Epithelial cell of proximal tubule (primary cell): ENCODE data around the gene ALCAM. TPM values are rescaled to one million over a fixed set of nuclear protein-coding genes. Genes with fewer than 3 reads are reported as not detected.

ENCODE experiments used
- DNase-seq: peaks from one replicate; pipeline ENCODE4 v3.0.0-alpha.2; 2011; ENCODE audit warnings: low read depth
- H3K4me3 ChIP-seq: 2 replicates; pipeline ENCODE4 v1.5.1; 2011; ENCODE audit warnings: low read depth, mild to moderate bottlenecking, low read length
- total RNA-seq: library from RNA; depleted of rRNA; stranded (reverse); fragments of >200 nt; gene quantifications from 2 replicates; pipeline ENCODE4 v1.2.3, GENCODE V29; 2015
- TF ChIP-seq, protein P1 (sequence below): conservative IDR thresholded peaks from 2 replicates; pipeline ENCODE4 v1.5.1; 2012; ENCODE audit warnings: low read depth, mild to moderate bottlenecking, low read length

The ALCAM gene
- total RNA-seq, 1 donor from 2014 or later: 121 TPM

GRCh38 chr3:105511031-105511430, 144.3 kb downstream of the ALCAM start:
- TF ChIP-seq, protein P1, sequence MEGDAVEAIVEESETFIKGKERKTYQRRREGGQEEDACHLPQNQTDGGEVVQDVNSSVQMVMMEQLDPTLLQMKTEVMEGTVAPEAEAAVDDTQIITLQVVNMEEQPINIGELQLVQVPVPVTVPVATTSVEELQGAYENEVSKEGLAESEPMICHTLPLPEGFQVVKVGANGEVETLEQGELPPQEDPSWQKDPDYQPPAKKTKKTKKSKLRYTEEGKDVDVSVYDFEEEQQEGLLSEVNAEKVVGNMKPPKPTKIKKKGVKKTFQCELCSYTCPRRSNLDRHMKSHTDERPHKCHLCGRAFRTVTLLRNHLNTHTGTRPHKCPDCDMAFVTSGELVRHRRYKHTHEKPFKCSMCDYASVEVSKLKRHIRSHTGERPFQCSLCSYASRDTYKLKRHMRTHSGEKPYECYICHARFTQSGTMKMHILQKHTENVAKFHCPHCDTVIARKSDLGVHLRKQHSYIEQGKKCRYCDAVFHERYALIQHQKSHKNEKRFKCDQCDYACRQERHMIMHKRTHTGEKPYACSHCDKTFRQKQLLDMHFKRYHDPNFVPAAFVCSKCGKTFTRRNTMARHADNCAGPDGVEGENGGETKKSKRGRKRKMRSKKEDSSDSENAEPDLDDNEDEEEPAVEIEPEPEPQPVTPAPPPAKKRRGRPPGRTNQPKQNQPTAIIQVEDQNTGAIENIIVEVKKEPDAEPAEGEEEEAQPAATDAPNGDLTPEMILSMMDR: no peak
- no peak for DNase-seq
- H3K4me3 ChIP-seq: no peak overlapping the region

DNA sequence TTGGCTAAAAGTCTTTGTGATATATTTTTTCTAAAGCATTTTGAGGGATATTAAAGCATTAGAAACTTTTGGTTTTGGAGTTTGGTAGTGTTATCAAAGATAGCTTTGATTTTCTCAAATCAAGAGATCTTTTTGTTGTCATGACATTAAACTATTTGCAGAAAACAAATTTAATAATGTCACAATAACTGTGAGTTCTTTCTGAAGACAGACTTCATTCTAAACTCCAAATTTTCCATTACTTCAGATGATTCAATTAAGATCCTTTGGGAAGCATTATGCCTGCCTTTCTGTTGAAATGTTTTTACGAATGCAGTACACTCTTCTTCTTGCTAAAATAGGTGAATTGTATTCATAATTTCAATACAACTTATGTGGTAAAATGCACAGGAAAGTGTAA, 145.4 kb downstream of the ALCAM start:
- no peak overlapping the region for H3K4me3 ChIP-seq
- TF ChIP-seq, protein P1: no peak
- DNase-seq: no peak

GRCh38 chr3:105513042-105513441, 146.3 kb downstream of the ALCAM start:
- H3K4me3 ChIP-seq: no peak overlapping the region
- no peak for DNase-seq
- TF ChIP-seq, protein P1: no peak

GRCh38 chr3:105513886-105514285, 147.2 kb downstream of the ALCAM start:
- TF ChIP-seq, protein P1: no peak
- no peak for DNase-seq
- H3K4me3 ChIP-seq: no peak overlapping the region

DNA sequence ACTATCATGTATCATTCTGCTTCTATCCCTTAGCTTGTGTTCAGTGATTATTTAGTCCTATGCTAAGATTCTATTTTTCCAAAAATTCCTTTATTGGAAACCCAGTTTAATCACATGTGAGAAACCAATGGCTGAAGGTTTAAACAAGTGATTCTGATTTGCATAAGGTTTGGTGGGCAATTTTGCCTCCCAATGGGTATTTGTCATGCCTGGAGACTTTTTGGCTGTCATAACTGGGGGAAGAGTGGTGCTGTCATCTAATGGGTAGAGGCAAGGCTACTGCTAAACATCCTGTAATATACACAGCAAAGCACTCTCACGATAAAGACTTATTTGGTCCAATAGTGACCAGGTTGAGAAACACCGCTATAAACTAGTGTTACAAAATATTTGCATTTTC, 148.7 kb downstream of the ALCAM start:
- no peak overlapping the region for H3K4me3 ChIP-seq
- no peak for DNase-seq
- TF ChIP-seq, protein P1: no peak

GRCh38 chr3:105516972-105517371, 150.3 kb downstream of the ALCAM start:
- no peak overlapping the region for H3K4me3 ChIP-seq
- DNase-seq: no peak
- TF ChIP-seq, protein P1: peak; percentile 13

DNA sequence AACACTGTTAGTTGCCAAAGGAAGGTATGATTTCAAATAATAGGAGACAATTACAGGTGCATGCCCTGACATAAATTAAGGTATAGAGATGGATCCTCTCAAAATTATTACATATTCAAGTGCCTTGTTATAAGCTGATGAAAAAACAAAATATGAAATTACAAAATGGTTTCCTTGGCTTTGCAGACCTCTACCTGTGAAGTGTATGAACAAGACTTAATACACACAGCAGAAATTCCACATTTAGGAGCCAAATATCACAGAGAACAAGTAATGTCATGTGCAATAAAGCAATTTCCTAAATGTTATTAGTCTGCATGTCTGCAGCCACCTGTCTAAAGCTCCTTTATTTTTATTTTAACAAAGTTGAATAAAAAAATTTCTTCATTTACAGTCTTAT, 151.5 kb downstream of the ALCAM start:
- H3K4me3 ChIP-seq: no peak overlapping the region
- no peak for DNase-seq
- TF ChIP-seq, protein P1: peak; percentile 19
